Astrocyte (in vitro differentiated cells and primary cell): Measurements from ENCODE around the gene RIIAD1. TPM values are rescaled to one million over a fixed set of nuclear protein-coding genes. Genes with fewer than 3 reads are reported as not detected.

ENCODE experiments used
- DNase-seq: peaks from one replicate; pipeline ENCODE4 v3.0.0-alpha.2; 2010; ENCODE audit warnings: low read depth
- FAIRE-seq: peaks from 2 replicates; lab custom pipeline; 2011; peaks lifted over from hg19 to GRCh38; lab: Jason Lieb, UNC
- H2AFZ ChIP-seq: 2 replicates; pipeline ENCODE4 v1.6.0; 2012; ENCODE audit warnings: low read depth, low read length, inconsistent platforms
- H3K27ac ChIP-seq: 2 replicates; pipeline ENCODE4 v1.5.1; 2011; ENCODE audit warnings: low read depth, low read length, inconsistent platforms
- H3K27me3 ChIP-seq: 2 replicates; pipeline ENCODE4 v1.6.0; 2011; ENCODE audit warnings: low read length, inconsistent platforms; ENCODE audit not compliant: insufficient read depth
- H3K36me3 ChIP-seq: 2 replicates; pipeline ENCODE4 v1.5.1; 2011; ENCODE audit warnings: low read length, inconsistent platforms; ENCODE audit not compliant: insufficient read depth
- H3K4me1 ChIP-seq: 2 replicates; pipeline ENCODE4 v1.5.1; 2011; ENCODE audit warnings: low read length, inconsistent platforms; ENCODE audit not compliant: insufficient read depth
- H3K4me2 ChIP-seq: 2 replicates; pipeline ENCODE4 v1.6.0; 2012; ENCODE audit warnings: low read length, inconsistent platforms
- H3K4me3 ChIP-seq: 2 replicates; pipeline ENCODE4 v1.5.1; 2011; ENCODE audit warnings: low read depth, mild to moderate bottlenecking, low read length, inconsistent platforms; ENCODE audit not compliant: insufficient read depth
- H3K79me2 ChIP-seq: 2 replicates; pipeline ENCODE4 v1.6.0; 2012; ENCODE audit warnings: mild to moderate bottlenecking, low read length, inconsistent platforms; ENCODE audit not compliant: insufficient read depth
- H3K9ac ChIP-seq: 2 replicates; pipeline ENCODE4 v1.6.0; 2012; ENCODE audit warnings: mild to moderate bottlenecking, low read length, inconsistent platforms
- H3K9me3 ChIP-seq: 2 replicates; pipeline ENCODE4 v1.5.1; 2012; ENCODE audit warnings: low read depth, mild to moderate bottlenecking, low read length, inconsistent platforms; ENCODE audit not compliant: insufficient read depth
- H4K20me1 ChIP-seq: 2 replicates; pipeline ENCODE4 v1.6.0; 2012; ENCODE audit warnings: low read length, inconsistent platforms; ENCODE audit not compliant: insufficient read depth
- H3K27ac Mint-ChIP-seq: one replicate; pipeline ENCODE4 v1.8.0; 2021; ENCODE audit warnings: mild to moderate bottlenecking, mixed read lengths; ENCODE audit not compliant: unreplicated experiment
- H3K27me3 Mint-ChIP-seq: one replicate; pipeline ENCODE4 v1.8.0; 2021; ENCODE audit warnings: low read depth, mixed read lengths; ENCODE audit not compliant: unreplicated experiment
- H3K36me3 Mint-ChIP-seq: one replicate; pipeline ENCODE4 v1.8.0; 2021; ENCODE audit warnings: low read depth, mixed read lengths; ENCODE audit not compliant: unreplicated experiment
- H3K4me1 Mint-ChIP-seq: one replicate; pipeline ENCODE4 v1.8.0; 2021; ENCODE audit warnings: low read depth, mixed read lengths; ENCODE audit not compliant: unreplicated experiment
- H3K4me3 Mint-ChIP-seq: one replicate; pipeline ENCODE4 v1.8.0; 2021; ENCODE audit warnings: mild to moderate bottlenecking, moderate library complexity, mixed read lengths; ENCODE audit not compliant: unreplicated experiment
- H3K9me3 Mint-ChIP-seq: one replicate; pipeline ENCODE4 v1.8.0; 2021; ENCODE audit warnings: mild to moderate bottlenecking, mixed read lengths; ENCODE audit not compliant: unreplicated experiment
- CTCF ChIP-seq: IDR thresholded peaks from 2 replicates; pipeline ENCODE4 v1.5.1; 2011; ENCODE audit warnings: low read depth, mild to moderate bottlenecking, inconsistent platforms, low read length, moderate library complexity; ENCODE audit not compliant: insufficient read depth
- EZH2 ChIP-seq: IDR thresholded peaks from 2 replicates; pipeline ENCODE4 v1.6.1; 2012; ENCODE audit warnings: mild to moderate bottlenecking, low read length, inconsistent platforms; ENCODE audit not compliant: insufficient read depth
- total RNA-seq: library from RNA; stranded (reverse); gene quantifications from 2 replicates; pipeline ENCODE4 v1.2.1, GENCODE V29; 2021

RIIAD1 gene
- total RNA-seq, 1 donor from 2014 or later = not detected

DNA sequence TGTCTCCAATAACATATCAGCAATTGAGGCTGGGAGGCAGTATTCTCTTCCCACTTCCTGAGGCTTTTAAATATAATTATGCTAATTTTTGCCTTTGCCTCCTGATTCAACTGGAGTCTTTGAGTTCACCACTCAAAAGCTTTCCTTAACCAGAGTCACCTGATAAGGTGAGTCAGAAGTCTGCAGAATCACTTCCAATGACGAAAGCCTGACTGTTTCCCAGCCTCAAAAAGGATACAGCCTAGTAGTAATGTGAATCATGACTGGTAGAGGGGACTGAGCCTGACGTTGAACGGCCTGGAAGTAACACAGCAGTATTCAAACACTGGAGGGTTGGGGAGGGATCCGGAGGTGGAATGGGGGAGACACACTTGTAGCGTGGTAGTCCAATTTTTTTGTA, 52.4 kb downstream of the RIIAD1 start:
- Histone ChIP-seq H4K20me1 (no peaks in the 10 kb centered on the region), H3K4me3 (no peak overlapping the region), H3K9ac (no peak overlapping the region), H3K36me3 (no peaks in the 10 kb centered on the region), H3K27ac (no peak overlapping the region), H2AFZ (peak overlapping the region; percentile 7), H3K9me3 (no peaks in the 10 kb centered on the region), H3K79me2 (no peaks in the 10 kb centered on the region), H3K4me1 (no peaks in the 10 kb centered on the region), H3K4me2 (no peak overlapping the region), H3K27me3 (no peaks in the 10 kb centered on the region)
- Mint-ChIP-seq H3K4me3 (no peak overlapping the region), H3K36me3 (peaks cover 16% of the 10 kb centered on the region), H3K27me3 (no peaks in the 10 kb centered on the region), H3K4me1 (peaks cover 2% of the 10 kb centered on the region), H3K9me3 (peaks cover 3% of the 10 kb centered on the region), H3K27ac (peak overlapping the region; percentile 56)
- DNase-seq = peak; percentile 79
- no peak for FAIRE-seq
- TF ChIP-seq CTCF (no peak), EZH2 (no peak)

GRCh38 chr1:151774256-151774922, 53.1 kb downstream of the RIIAD1 start:
- H3K27ac ChIP-seq = no peak overlapping the region
- no peaks in the 10 kb centered on the region for H3K79me2 ChIP-seq
- H3K9me3 Mint-ChIP-seq = peaks cover 3% of the 10 kb centered on the region
- TF ChIP-seq EZH2 = no peak
- TF ChIP-seq CTCF = no peak
- H3K4me1 Mint-ChIP-seq = peaks cover 2% of the 10 kb centered on the region
- no peaks in the 10 kb centered on the region for H3K27me3 ChIP-seq
- H3K4me3 ChIP-seq = no peak overlapping the region
- no peak overlapping the region for H3K4me2 ChIP-seq
- no peak overlapping the region for H3K27ac Mint-ChIP-seq
- no peak overlapping the region for H3K9ac ChIP-seq
- H3K36me3 Mint-ChIP-seq = peaks cover 20% of the 10 kb centered on the region
- H3K9me3 ChIP-seq = no peaks in the 10 kb centered on the region
- H3K27me3 Mint-ChIP-seq = no peaks in the 10 kb centered on the region
- FAIRE-seq = no peak
- no peaks in the 10 kb centered on the region for H4K20me1 ChIP-seq
- DNase-seq = no peak
- H3K36me3 ChIP-seq = no peaks in the 10 kb centered on the region
- no peaks in the 10 kb centered on the region for H3K4me1 ChIP-seq
- H2AFZ ChIP-seq = peak overlapping the region; percentile 7
- no peak overlapping the region for H3K4me3 Mint-ChIP-seq

DNA sequence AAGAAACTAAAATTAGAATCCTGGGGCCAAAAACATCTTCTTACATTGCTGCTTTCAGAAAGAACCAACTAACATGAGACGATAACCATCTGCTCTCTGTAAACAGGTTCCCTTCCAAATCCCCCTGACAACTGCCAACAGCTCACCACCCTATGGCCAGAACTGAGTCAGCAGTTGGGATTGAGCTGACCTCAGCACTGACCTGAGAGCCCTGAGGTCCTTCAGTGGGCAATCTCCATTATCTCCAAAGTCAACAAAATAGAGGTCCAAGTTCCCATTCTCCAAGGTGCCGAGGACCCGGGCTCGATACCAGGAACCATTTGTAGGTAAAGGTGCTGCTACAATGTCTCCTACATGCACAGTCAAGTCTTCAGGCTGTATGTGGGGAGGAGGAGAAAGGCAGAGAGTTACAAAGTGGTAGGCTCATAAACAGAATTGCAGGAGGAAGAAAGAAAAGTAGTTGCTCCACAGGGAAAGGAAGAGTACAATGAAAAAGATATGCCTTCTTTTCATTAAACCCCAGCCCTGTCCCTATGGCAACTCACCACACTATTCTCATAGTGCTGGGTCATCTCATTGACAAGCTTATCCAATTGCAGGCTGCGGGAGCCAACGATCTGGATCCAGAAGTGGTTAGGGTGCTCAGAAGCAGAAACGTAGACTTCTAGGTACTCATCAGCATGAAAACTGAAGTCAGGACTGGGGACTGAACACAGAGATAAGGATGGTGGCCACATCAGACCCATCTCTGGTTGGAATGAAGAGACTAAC, 54.8 kb downstream of the RIIAD1 start:
- H3K36me3 Mint-ChIP-seq = peaks cover 16% of the 10 kb centered on the region
- H3K36me3 ChIP-seq = no peaks in the 10 kb centered on the region
- no peaks in the 10 kb centered on the region for H3K79me2 ChIP-seq
- H3K4me1 ChIP-seq = no peaks in the 10 kb centered on the region
- H3K27me3 Mint-ChIP-seq = no peaks in the 10 kb centered on the region
- H3K9me3 ChIP-seq = no peaks in the 10 kb centered on the region
- no peak for FAIRE-seq
- DNase-seq = no peak
- H3K4me3 Mint-ChIP-seq = no peak overlapping the region
- no peak overlapping the region for H2AFZ ChIP-seq
- H3K27ac ChIP-seq = no peak overlapping the region
- peaks cover 3% of the 10 kb centered on the region for H3K9me3 Mint-ChIP-seq
- H3K4me3 ChIP-seq = no peak overlapping the region
- peaks cover 2% of the 10 kb centered on the region for H3K4me1 Mint-ChIP-seq
- no peak overlapping the region for H3K4me2 ChIP-seq
- TF ChIP-seq EZH2 = no peak
- TF ChIP-seq CTCF = no peak
- H3K27ac Mint-ChIP-seq = no peak overlapping the region
- H3K9ac ChIP-seq = no peak overlapping the region
- no peaks in the 10 kb centered on the region for H4K20me1 ChIP-seq
- H3K27me3 ChIP-seq = no peaks in the 10 kb centered on the region
